GM19455 (cell line): ENCODE results near the gene CANT1.

Experiments
- ATAC-seq: cut with Tn5 transposase; IDR thresholded peaks from one replicate; pipeline ENCODE4 v1.9.1; 2021; ENCODE audit not compliant: unreplicated experiment

The CANT1 gene

GRCh38 chr17:78997231-78997741, 12.3 kb downstream of the CANT1 start:
- no peak for ATAC-seq

GRCh38 chr17:78996781-78997201, 12.8 kb downstream of the CANT1 start:
- no peak for ATAC-seq

GRCh38 chr17:78995761-78996451, 13.7 kb downstream of the CANT1 start:
- ATAC-seq = no peak

GRCh38 chr17:78995022-78995760, 14.4 kb downstream of the CANT1 start:
- ATAC-seq = no peak

GRCh38 chr17:78993981-78994671, 15.4 kb downstream of the CANT1 start:
- ATAC-seq = no peak

- ATAC-seq = no peak
Measured at GRCh38 chr17:78993241-78993956, 16.2 kb downstream of the CANT1 start.

- no peak for ATAC-seq
Measured at GRCh38 chr17:78992542-78993212, 16.9 kb downstream of the CANT1 start.

- ATAC-seq = no peak
Measured at GRCh38 chr17:78991906-78992532, 17.5 kb downstream of the CANT1 start.

DNA sequence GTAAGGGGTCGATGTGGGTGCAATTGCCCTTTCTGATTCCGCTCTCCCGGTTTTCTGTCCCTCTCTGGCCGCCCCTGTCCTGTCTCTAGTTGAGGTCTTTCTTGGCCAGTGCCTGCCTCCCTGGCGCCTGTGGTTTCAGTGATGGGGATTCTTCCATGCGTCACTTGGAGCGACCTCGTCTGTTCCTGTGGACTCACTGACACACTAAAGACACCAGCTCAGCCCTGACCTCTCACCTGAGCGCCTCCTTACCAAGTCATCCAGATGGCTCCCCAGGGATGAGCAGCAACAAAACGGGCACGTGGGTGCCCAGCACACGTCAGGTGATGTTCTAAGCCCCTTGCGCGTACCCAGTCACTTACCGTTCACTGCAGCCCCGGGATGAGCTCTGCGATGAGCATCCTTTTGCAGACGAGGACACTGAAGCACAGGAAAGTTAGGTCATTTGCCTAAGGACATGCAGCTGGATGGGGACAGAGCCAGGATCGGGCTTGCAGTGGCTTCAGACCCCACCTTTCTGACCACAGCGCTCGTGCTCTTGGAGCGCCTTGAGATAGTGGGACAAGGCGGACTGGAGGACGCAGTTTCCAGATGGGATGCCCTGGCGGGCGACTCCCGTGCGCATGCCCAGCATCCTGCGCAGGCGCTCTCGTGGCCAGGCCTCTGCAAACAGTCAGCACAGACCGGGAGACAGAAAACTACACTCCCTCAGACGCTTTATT, 18.4 kb downstream of the CANT1 start:
- no peak for ATAC-seq

DNA sequence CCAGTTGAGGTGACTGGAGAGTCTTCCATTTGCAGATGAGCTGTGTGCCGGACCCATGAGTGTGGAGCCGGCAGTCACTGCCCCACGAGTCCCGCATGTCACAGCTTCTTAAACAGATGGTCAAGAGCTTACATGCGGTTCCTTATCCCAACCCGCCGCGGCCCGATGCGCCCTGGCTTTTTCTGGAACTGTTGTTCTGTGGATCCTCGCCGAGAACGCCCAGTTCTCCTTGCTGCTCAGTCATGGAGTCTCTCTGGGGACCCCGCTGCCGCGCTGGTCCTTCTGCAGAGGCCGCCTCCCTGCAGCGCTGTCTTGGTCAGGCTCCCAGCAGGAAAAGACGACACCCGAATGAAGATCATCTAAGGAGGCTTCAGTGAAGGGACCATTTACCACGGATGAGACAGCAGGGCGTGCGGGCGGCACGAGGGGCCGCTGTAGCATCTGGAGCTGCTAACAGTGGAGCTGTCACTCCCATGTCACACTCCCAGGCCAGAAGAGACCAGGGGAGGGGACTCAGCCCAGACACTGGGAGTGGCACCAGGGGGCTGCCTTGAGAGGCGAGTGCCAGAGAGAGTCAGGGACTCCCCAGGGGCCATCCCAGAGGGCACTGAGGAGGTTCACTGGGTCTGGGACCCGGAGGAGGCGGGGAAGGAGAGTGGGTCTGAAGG, 19.1 kb downstream of the CANT1 start:
- ATAC-seq = no peak

DNA sequence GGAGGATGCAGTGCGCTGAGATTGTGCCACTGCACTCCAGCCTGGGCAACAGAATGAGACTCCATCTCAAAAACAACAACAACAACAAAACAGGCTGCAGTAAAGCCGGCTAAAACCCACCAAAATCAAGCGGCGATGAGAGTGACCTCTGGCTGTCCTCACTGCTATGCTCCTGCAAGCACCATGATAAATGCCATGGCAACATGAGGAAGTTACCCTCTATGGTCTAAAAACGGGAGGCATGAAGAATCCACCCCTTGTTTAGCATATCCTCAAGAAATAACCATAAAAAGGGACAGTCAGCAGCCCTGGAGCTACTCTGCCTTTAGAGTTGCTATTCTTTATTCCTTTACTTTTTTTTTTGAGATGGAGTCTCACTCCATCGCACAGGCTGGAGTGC, 21.4 kb downstream of the CANT1 start:
- no peak for ATAC-seq

DNA sequence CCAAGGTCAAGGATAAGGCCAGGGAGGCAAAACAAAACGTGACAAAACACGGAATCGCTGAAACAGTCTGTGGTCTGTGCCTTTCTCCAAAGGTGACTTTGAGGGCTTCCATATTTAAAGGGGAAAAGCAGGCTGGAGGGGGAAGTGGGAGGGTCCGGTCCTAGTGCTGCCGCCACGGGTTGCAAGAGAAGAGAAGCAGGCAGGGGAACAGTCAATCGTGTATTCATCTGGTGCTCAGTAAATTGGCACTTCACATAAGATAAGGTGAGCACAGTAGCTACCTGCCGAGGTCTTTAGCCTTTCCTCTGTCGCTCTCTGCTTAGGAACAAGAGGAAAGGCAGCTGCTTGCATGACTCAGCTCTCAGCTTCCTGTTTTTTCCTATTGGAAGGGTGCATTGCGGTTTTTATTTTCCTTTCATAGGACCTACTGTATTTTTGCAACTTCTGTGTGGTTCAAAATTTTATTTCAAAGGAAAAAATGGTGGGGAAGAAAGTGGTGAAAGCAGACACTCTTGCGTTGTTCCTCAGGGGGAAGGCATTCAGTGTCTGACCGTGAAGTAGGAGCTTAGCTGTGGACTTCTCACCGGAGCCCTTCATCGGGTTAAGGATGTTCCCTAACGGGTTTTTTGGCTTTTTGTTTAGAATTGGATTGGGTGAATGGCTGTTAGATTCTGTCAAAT, 22.8 kb downstream of the CANT1 start:
- no peak for ATAC-seq

GRCh38 chr17:78986048-78986648, 23.4 kb downstream of the CANT1 start:
- no peak for ATAC-seq

DNA sequence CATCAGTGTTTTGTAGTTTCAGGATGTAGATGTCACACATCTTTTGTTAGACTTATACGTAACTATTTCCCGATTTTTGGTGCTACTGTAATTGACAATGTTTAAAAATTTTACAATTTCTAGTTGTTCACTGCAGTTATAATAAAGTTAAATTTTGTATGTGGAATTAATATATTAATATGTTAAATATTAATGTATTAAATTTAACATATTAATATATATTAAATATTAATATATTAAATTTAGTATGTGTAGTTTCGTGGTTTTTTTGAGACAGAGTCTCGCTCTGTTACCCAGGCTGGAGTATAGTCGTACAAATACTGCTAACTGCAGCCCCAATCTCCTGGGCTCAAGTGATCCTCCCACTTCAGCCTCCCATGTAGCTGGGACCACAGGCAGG, 24.2 kb downstream of the CANT1 start:
- no peak for ATAC-seq

DNA sequence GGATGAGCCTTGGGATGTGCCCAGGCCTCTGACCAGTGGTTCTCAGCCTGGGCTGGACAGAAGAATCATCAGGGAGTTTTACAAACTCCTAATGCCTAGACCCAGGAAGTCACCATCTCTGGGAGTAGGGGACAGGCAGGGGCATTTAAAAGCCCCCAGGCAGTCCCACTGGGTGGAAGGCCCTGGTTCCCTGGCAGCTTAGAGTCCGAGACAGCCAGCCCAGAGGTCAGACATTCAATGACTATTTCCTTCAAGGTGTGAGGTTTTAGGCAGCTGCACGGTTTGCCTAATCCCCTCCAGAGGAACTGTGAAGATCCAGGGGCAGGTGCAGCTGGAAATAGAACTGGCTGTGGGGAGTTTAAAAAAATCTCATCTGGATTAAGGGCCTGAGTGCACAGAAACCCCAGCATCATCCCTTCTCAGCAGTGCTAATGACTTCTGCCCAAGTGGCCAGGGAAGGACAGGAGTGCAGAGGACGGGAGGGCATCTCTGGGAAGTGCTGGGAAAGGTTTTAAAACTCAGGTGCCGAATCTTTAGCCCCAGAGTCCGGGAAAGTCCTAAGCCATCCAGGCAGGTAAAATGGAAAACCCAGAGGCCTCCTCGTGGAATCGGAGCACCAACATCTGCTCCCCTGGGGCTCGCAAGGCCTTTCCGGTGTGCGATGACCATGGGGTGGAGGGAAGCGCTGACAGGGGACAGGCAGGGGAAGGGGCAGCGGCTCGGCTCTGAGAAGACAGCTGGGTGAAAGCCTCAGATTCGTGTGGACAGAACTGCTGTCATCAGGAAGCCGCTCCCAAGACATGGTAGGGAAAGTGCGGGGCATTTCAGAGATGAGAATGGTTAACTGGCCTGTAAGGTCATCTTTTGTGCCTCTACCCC, 28.3 kb downstream of the CANT1 start:
- no peak for ATAC-seq

- ATAC-seq = no peak
Measured at GRCh38 chr17:78980624-78980972, 29.0 kb downstream of the CANT1 start.
